H9 (cell line): ENCODE measurements around the gene TENT5C. TPM values are rescaled to one million over a fixed set of nuclear protein-coding genes. Genes with fewer than 3 reads are reported as not detected.

Source experiments
- DNase-seq: peaks from one replicate; pipeline ENCODE4 v3.0.0-alpha.2; 2017
- H2AFZ ChIP-seq: one replicate; pipeline ENCODE4 v1.6.1; 2013; ENCODE audit warnings: mild to moderate bottlenecking, low read length, control low read depth, moderate library complexity
- H2AK5ac ChIP-seq: 2 replicates; pipeline ENCODE4 v1.6.1; 2013; ENCODE audit warnings: low read length, control low read depth, mixed read lengths; ENCODE audit not compliant: insufficient read length
- H2BK120ac ChIP-seq: one replicate; pipeline ENCODE4 v1.6.1; 2013; ENCODE audit warnings: low read depth, mild to moderate bottlenecking, low read length, control low read depth, inconsistent platforms; ENCODE audit not compliant: poor library complexity, severe bottlenecking
- H2BK12ac ChIP-seq: 2 replicates; pipeline ENCODE4 v1.6.1; 2013; ENCODE audit warnings: low read length, control low read depth, mixed read lengths, low read depth; ENCODE audit not compliant: insufficient read length
- H2BK15ac ChIP-seq: 2 replicates; pipeline ENCODE4 v1.6.1; 2013; ENCODE audit warnings: low read depth, low read length, control low read depth
- H2BK20ac ChIP-seq: one replicate; pipeline ENCODE4 v1.6.1; 2013; ENCODE audit warnings: low read depth, mild to moderate bottlenecking, low read length, control low read depth, inconsistent platforms; ENCODE audit not compliant: poor library complexity, severe bottlenecking
- H2BK5ac ChIP-seq: 2 replicates; pipeline ENCODE4 v1.6.1; 2013; ENCODE audit warnings: low read length, control low read depth, mixed read lengths; ENCODE audit not compliant: insufficient read length
- H3K14ac ChIP-seq: 2 replicates; pipeline ENCODE4 v1.6.1; 2013; ENCODE audit warnings: low read length, control low read depth; ENCODE audit not compliant: insufficient read depth
- H3K18ac ChIP-seq: 2 replicates; pipeline ENCODE4 v1.6.1; 2013; ENCODE audit warnings: low read depth, mild to moderate bottlenecking, mixed read lengths, low read length, control low read depth; ENCODE audit not compliant: insufficient read length
- H3K23ac ChIP-seq: 2 replicates; pipeline ENCODE4 v1.6.1; 2013; ENCODE audit warnings: low read length, control low read depth, mixed read lengths, low read depth; ENCODE audit not compliant: insufficient read length
- H3K23me2 ChIP-seq: 2 replicates; pipeline ENCODE4 v1.6.1; 2013; ENCODE audit warnings: low read depth, mild to moderate bottlenecking, mixed read lengths, low read length, control low read depth; ENCODE audit not compliant: insufficient read length, poor library complexity, severe bottlenecking
- H3K27ac ChIP-seq: 2 replicates; pipeline ENCODE4 v1.5.1; 2013; ENCODE audit warnings: low read length, control low read depth, mixed read lengths, low read depth; ENCODE audit not compliant: insufficient read length
- H3K27me3 ChIP-seq: 2 replicates; pipeline ENCODE4 v1.6.1; 2013; ENCODE audit warnings: low read length, control low read depth, inconsistent platforms; ENCODE audit not compliant: insufficient read depth
- H3K4ac ChIP-seq: 2 replicates; pipeline ENCODE4 v1.6.1; 2013; ENCODE audit warnings: low read depth, mild to moderate bottlenecking, control low read depth, inconsistent platforms, low read length, moderate library complexity
- H3K4me1 ChIP-seq: 2 replicates; pipeline ENCODE4 v1.6.1; 2013; ENCODE audit warnings: low read length, control low read depth, inconsistent platforms; ENCODE audit not compliant: insufficient read depth
- H3K4me2 ChIP-seq: 2 replicates; pipeline ENCODE4 v1.6.1; 2013; ENCODE audit warnings: low read length, control low read depth, mixed read lengths; ENCODE audit not compliant: insufficient read length, insufficient read depth
- H3K56ac ChIP-seq: 2 replicates; pipeline ENCODE4 v1.6.1; 2013; ENCODE audit warnings: low read depth, mild to moderate bottlenecking, mixed read lengths, low read length, control low read depth; ENCODE audit not compliant: insufficient read length
- H3K79me1 ChIP-seq: 2 replicates; pipeline ENCODE4 v1.6.1; 2013; ENCODE audit warnings: low read depth, mild to moderate bottlenecking, moderate library complexity, low read length, control low read depth, inconsistent platforms; ENCODE audit not compliant: insufficient read depth, poor library complexity, severe bottlenecking
- H3K79me2 ChIP-seq: 2 replicates; pipeline ENCODE4 v1.6.1; 2013; ENCODE audit warnings: low read length, control low read depth, inconsistent platforms; ENCODE audit not compliant: insufficient read depth
- H3K9ac ChIP-seq: 2 replicates; pipeline ENCODE4 v1.6.1; 2013; ENCODE audit warnings: low read length, control low read depth, mixed read lengths; ENCODE audit not compliant: insufficient read length; ENCODE audit errors: extremely low read depth
- H3K9me3 ChIP-seq: one replicate; pipeline ENCODE4 v1.6.1; 2013; ENCODE audit warnings: low read depth, low read length, inconsistent platforms; ENCODE audit not compliant: control insufficient read depth
- H3T11ph ChIP-seq: one replicate; pipeline ENCODE4 v1.6.1; 2013; ENCODE audit warnings: mild to moderate bottlenecking, low read length, control low read depth, inconsistent platforms
- H4K20me1 ChIP-seq: one replicate; pipeline ENCODE4 v1.6.1; 2013; ENCODE audit not compliant: control insufficient read depth, insufficient read length, insufficient read depth
- H4K5ac ChIP-seq: 2 replicates; pipeline ENCODE4 v1.6.1; 2013; ENCODE audit warnings: low read depth, mild to moderate bottlenecking, mixed read lengths, low read length, control low read depth; ENCODE audit not compliant: insufficient read length
- H4K8ac ChIP-seq: replicated peaks from 2 replicates; pipeline ENCODE4 v1.6.1; 2013; ENCODE audit warnings: low read length, control low read depth, mixed read lengths, low read depth; ENCODE audit not compliant: insufficient read length
- H4K91ac ChIP-seq: 2 replicates; pipeline ENCODE4 v1.6.1; 2013; ENCODE audit warnings: low read depth, mild to moderate bottlenecking, moderate library complexity, mixed read lengths, low read length, control low read depth; ENCODE audit not compliant: insufficient read length
- H3K27ac Mint-ChIP-seq, 3 experiments: 2 replicates in 2 of 3; 3 replicates in 1 of 3; pipeline ENCODE4 v1.8.0; 2020 to 2021; ENCODE audit warnings: mixed read lengths in 3 of 3, mild to moderate bottlenecking in 1 of 3, moderate library complexity in 1 of 3
- H3K27me3 Mint-ChIP-seq: 2 replicates; pipeline ENCODE4 v1.8.0; 2021; ENCODE audit warnings: low read depth, mild to moderate bottlenecking, moderate library complexity, mixed read lengths
- H3K36me3 Mint-ChIP-seq, 3 experiments: 2 replicates in 2 of 3; 3 replicates in 1 of 3; pipeline ENCODE4 v1.8.0; 2020 to 2021; ENCODE audit warnings: low read depth in 3 of 3, mixed read lengths in 3 of 3; ENCODE audit not compliant: insufficient read depth in 1 of 3
- H3K4me1 Mint-ChIP-seq, 2 experiments: 2 replicates each; pipeline ENCODE4 v1.8.0; 2020; ENCODE audit warnings: mixed read lengths in 2 of 2
- H3K4me3 Mint-ChIP-seq, 2 experiments: 2 replicates in 1 of 2; 3 replicates in 1 of 2; pipeline ENCODE4 v1.8.0; 2020 to 2021; ENCODE audit warnings: mild to moderate bottlenecking in 2 of 2, mixed read lengths in 2 of 2, moderate library complexity in 1 of 2
- H3K9me3 Mint-ChIP-seq, 2 experiments: 2 replicates in 1 of 2; 3 replicates in 1 of 2; pipeline ENCODE4 v1.8.0; 2020; ENCODE audit warnings: mild to moderate bottlenecking in 2 of 2, mixed read lengths in 2 of 2, moderate library complexity in 1 of 2
- CTCF ChIP-seq: fragments of 200-600 bp; sonication (generic); conservative IDR thresholded peaks from 3 replicates; pipeline ENCODE4 v1.8.0; 2021; ENCODE audit warnings: antibody characterized with exemption, mild to moderate bottlenecking
- WGBS: extraction: QIAGEN DNeasy Blood & Tissue Kit; methylation state at CpG from one replicate; pipeline ENCODE4 v1.1.7; 2013; ENCODE audit warnings: missing lambda C conversion rate, low lambda C conversion rate, mixed read lengths; ENCODE audit not compliant: insufficient read length; ENCODE audit errors: extremely low coverage; 5-methylcytosine and 5-hydroxymethylcytosine counted together
- total RNA-seq: library from RNA; stranded (reverse); gene quantifications from 2 replicates; pipeline ENCODE4 v1.2.1, GENCODE V29; 2021

The TENT5C gene
- total RNA-seq, 1 experiment from 2014 or later = 0.37 TPM

- H3T11ph ChIP-seq = no peak overlapping the region
- no peak overlapping the region for H2BK12ac ChIP-seq
- no peak overlapping the region for H3K9ac ChIP-seq
- Mint-ChIP-seq H3K4me1 (peaks cover 16% of the 10 kb centered on the region in 2 experiments), H3K9me3 (peaks cover 0 to under 1% of the 10 kb centered on the region in 2 experiments; a peak in 1 of 5 replicates), H3K27ac (no peak overlapping the region), H3K27me3 (no peaks in the 10 kb centered on the region; the same call in 1 of the 2 replicates), H3K36me3 (peaks cover 0 to 1% (median 0%) of the 10 kb centered on the region in 3 experiments; a peak in 2 of 7 replicates), H3K4me3 (no peak overlapping the region)
- H3K4me2 ChIP-seq = no peak overlapping the region
- no peak overlapping the region for H4K91ac ChIP-seq
- no peak overlapping the region for H2AK5ac ChIP-seq
- no peak overlapping the region for H3K4ac ChIP-seq
- no peak overlapping the region for H4K8ac ChIP-seq
- H3K23ac ChIP-seq = no peak overlapping the region
- no peaks in the 10 kb centered on the region for H3K27me3 ChIP-seq
- no peak overlapping the region for H3K14ac ChIP-seq
- no peak overlapping the region for H2BK15ac ChIP-seq
- no peak overlapping the region for H2BK20ac ChIP-seq
- 0 out of 2 replicates have a peak, but pooled peaks cover 5% of the 10 kb centered on the region for H3K4me1 ChIP-seq
- H2AFZ ChIP-seq = no peak overlapping the region
- no peak overlapping the region for H4K5ac ChIP-seq
- H2BK120ac ChIP-seq = no peak overlapping the region
- H3K27ac ChIP-seq = no peak overlapping the region
- no peaks in the 10 kb centered on the region for H3K9me3 ChIP-seq
- no peak overlapping the region for H3K18ac ChIP-seq
- H4K20me1 ChIP-seq = no peaks in the 10 kb centered on the region
- H3K79me1 ChIP-seq = no peaks in the 10 kb centered on the region
- H3K79me2 ChIP-seq = no peaks in the 10 kb centered on the region
- H3K56ac ChIP-seq = no peak overlapping the region
- DNase-seq = no peak
- no peak overlapping the region for H2BK5ac ChIP-seq
- no CpG with 5 or more reads among the region's 10 CpGs for WGBS
- no peaks in the 10 kb centered on the region for H3K23me2 ChIP-seq
- TF ChIP-seq CTCF = no peak
These were observed 40.4 kb downstream of the TENT5C start for GRCh38 chr1:117646007-117646811.
